OCI-LY7 (cell line): ENCODE data around the gene TGM4.

ENCODE experiments used
- EZH2phosphoT487 ChIP-seq: fragments of 200-600 bp; sonication (generic); IDR thresholded peaks from 2 replicates; pipeline ENCODE4 v1.6.1; 2018; ENCODE audit warnings: low read depth, borderline replicate concordance, mild to moderate bottlenecking, mixed run types, antibody characterized with exemption, low read length, moderate library complexity, mixed read lengths
- TF ChIP-seq, protein P1 (sequence below): fragments of 200-600 bp; sonication (generic); conservative IDR thresholded peaks from 2 replicates; pipeline ENCODE4 v1.5.1; 2014; ENCODE audit warnings: mild to moderate bottlenecking, antibody characterized with exemption, low read length, moderate library complexity, mixed read lengths

GRCh38 chr3:44932271-44932670 is 57.9 kb downstream of the TGM4 start:
- TF ChIP-seq, protein P1, sequence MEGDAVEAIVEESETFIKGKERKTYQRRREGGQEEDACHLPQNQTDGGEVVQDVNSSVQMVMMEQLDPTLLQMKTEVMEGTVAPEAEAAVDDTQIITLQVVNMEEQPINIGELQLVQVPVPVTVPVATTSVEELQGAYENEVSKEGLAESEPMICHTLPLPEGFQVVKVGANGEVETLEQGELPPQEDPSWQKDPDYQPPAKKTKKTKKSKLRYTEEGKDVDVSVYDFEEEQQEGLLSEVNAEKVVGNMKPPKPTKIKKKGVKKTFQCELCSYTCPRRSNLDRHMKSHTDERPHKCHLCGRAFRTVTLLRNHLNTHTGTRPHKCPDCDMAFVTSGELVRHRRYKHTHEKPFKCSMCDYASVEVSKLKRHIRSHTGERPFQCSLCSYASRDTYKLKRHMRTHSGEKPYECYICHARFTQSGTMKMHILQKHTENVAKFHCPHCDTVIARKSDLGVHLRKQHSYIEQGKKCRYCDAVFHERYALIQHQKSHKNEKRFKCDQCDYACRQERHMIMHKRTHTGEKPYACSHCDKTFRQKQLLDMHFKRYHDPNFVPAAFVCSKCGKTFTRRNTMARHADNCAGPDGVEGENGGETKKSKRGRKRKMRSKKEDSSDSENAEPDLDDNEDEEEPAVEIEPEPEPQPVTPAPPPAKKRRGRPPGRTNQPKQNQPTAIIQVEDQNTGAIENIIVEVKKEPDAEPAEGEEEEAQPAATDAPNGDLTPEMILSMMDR: no peak
- TF ChIP-seq EZH2phosphoT487: no peak
